Neural progenitor cell (in vitro differentiated cells): ENCODE data around the gene KCNAB1.

ENCODE experiments used
- EZH2 ChIP-seq: fragments of 200-600 bp; sonication (generic); IDR thresholded peaks from 2 replicates; pipeline ENCODE4 v1.6.1; 2017; ENCODE audit warnings: antibody characterized with exemption, mild to moderate bottlenecking, moderate library complexity
- EZH2phosphoT487 ChIP-seq: fragments of 200-600 bp; sonication (generic); IDR thresholded peaks from 2 replicates; pipeline ENCODE4 v1.6.1; 2017; ENCODE audit warnings: antibody characterized with exemption
- TF ChIP-seq, protein P1 (sequence below): fragments of 200-600 bp; sonication (generic); IDR thresholded peaks from 2 replicates; pipeline ENCODE4 v1.5.1; 2017; ENCODE audit warnings: antibody characterized with exemption, mild to moderate bottlenecking

DNA sequence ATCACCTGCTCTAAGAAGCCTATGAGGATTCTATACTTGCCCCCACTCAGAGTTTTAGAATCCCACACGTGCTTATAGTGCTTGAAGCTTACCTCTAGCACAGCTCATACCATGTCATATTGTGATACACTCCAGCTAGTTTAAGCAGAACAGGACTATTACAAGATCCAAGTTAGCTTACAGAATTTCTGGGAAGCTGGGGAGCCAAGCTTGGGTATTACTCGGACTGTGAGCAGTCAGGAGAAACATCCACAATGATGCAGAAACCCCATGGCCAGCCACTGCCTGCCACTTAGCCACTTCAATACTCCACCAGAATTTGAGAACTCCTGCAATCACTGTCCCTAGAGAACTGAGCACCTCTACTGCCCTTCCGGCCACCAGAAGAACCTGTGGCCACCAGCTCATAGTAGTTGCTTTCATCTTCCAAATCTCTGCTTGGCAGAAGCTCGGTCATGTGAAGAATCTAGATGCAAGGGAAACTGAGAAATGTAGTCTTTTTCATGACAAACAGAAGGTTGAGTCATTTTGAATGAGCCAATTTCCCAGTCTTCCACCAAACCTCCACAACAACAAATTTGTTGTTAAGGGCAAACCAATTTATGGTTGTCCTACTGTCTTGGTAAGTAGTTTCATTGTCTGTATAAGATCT lies 462.3 kb downstream of the KCNAB1 start:
- TF ChIP-seq, protein P1, sequence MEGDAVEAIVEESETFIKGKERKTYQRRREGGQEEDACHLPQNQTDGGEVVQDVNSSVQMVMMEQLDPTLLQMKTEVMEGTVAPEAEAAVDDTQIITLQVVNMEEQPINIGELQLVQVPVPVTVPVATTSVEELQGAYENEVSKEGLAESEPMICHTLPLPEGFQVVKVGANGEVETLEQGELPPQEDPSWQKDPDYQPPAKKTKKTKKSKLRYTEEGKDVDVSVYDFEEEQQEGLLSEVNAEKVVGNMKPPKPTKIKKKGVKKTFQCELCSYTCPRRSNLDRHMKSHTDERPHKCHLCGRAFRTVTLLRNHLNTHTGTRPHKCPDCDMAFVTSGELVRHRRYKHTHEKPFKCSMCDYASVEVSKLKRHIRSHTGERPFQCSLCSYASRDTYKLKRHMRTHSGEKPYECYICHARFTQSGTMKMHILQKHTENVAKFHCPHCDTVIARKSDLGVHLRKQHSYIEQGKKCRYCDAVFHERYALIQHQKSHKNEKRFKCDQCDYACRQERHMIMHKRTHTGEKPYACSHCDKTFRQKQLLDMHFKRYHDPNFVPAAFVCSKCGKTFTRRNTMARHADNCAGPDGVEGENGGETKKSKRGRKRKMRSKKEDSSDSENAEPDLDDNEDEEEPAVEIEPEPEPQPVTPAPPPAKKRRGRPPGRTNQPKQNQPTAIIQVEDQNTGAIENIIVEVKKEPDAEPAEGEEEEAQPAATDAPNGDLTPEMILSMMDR, result no peak
- TF ChIP-seq EZH2 (no peak), EZH2phosphoT487 (no peak)
